ENCODE results near the gene ABLIM2.

GRCh38 chr4:8028884-8029568 is 129.6 kb downstream of the ABLIM2 start:
- TF ChIP-seq CTCF (IDR thresholded peaks at IDR 0.05) (no peak), POLR2A (IDR thresholded peaks at IDR 0.05) (no peak)
